WERI-Rb-1 (cell line): ENCODE data around the gene FNDC5.
"Not testable (repeated sequence)": the region's sequence is repeated elsewhere in the genome, so short reads cannot be mapped to it uniquely, and the experiment has no call there.

Experiments used
- DNase-seq: peaks from one replicate; pipeline ENCODE4 v3.0.0-alpha.2; 2020
- H3K27ac ChIP-seq: fragments of 250-450 bp; sonication (Bioruptor Pico); 2 replicates; pipeline ENCODE4 v1.5.1; 2020; ENCODE audit warnings: mild to moderate bottlenecking, moderate library complexity
- H3K27me3 ChIP-seq: fragments of 250-450 bp; sonication (Bioruptor Pico); 2 replicates; pipeline ENCODE4 v1.5.1; 2021; ENCODE audit warnings: mild to moderate bottlenecking, low read depth, moderate library complexity; ENCODE audit not compliant: insufficient read depth, severe bottlenecking
- H3K36me3 ChIP-seq: fragments of 250-450 bp; sonication (Bioruptor Pico); 2 replicates; pipeline ENCODE4 v1.5.1; 2020; ENCODE audit warnings: mild to moderate bottlenecking, moderate library complexity
- H3K4me3 ChIP-seq: 2 replicates; pipeline ENCODE4 v1.5.1; 2011; ENCODE audit warnings: low read depth, mild to moderate bottlenecking, control low read depth, low read length
- H3K9me3 ChIP-seq: fragments of 250-450 bp; sonication (Bioruptor Pico); 2 replicates; pipeline ENCODE4 v1.5.1; 2021; ENCODE audit warnings: mild to moderate bottlenecking, moderate library complexity; ENCODE audit not compliant: severe bottlenecking
- TF ChIP-seq, protein P1 (sequence below): IDR thresholded peaks from 2 replicates; pipeline ENCODE4 v1.5.1; 2011; ENCODE audit warnings: low read depth, mild to moderate bottlenecking, control low read depth, inconsistent platforms, low read length

Gene FNDC5

GRCh38 chr1:32910319-32910718 lies 39.6 kb upstream of the FNDC5 start:
- Histone ChIP-seq H3K9me3 (peaks cover 4% of the 10 kb centered on the region), H3K36me3 (no peaks in the 10 kb centered on the region), H3K27me3 (no peaks in the 10 kb centered on the region), H3K4me3 (no peak overlapping the region), H3K27ac (no peak overlapping the region)
- DNase-seq: no peak
- TF ChIP-seq, protein P1, sequence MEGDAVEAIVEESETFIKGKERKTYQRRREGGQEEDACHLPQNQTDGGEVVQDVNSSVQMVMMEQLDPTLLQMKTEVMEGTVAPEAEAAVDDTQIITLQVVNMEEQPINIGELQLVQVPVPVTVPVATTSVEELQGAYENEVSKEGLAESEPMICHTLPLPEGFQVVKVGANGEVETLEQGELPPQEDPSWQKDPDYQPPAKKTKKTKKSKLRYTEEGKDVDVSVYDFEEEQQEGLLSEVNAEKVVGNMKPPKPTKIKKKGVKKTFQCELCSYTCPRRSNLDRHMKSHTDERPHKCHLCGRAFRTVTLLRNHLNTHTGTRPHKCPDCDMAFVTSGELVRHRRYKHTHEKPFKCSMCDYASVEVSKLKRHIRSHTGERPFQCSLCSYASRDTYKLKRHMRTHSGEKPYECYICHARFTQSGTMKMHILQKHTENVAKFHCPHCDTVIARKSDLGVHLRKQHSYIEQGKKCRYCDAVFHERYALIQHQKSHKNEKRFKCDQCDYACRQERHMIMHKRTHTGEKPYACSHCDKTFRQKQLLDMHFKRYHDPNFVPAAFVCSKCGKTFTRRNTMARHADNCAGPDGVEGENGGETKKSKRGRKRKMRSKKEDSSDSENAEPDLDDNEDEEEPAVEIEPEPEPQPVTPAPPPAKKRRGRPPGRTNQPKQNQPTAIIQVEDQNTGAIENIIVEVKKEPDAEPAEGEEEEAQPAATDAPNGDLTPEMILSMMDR: no peak

GRCh38 chr1:32907435-32907834 lies 36.7 kb upstream of the FNDC5 start:
- Histone ChIP-seq H3K27me3 (no peaks in the 10 kb centered on the region), H3K27ac (no peak overlapping the region), H3K9me3 (no peaks in the 10 kb centered on the region), H3K4me3 (no peak overlapping the region), H3K36me3 (no peaks in the 10 kb centered on the region)
- no peak for DNase-seq
- TF ChIP-seq, protein P1: no peak

DNA sequence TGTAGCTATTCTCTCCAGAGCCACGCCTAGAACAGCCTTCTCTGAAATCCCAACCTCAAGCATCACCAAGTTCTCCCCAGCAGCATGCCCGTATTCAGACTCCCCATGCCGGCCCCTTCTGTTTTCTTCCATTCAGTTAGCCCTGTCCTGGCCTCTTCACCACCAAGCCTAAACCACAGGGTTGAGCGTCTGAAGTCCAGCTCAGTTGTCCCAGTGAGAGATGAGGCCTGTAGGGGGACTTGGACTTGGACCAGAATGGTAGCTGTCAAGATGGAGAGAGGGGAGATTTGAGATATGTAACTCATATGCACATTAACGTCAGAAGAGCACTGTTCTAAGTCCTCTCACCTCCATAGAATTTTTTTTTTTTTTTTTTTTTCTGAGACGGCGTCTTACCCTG lies 35.9 kb upstream of the FNDC5 start:
- H3K4me3 ChIP-seq: no peak overlapping the region
- no peaks in the 10 kb centered on the region for H3K9me3 ChIP-seq
- H3K36me3 ChIP-seq: no peaks in the 10 kb centered on the region
- TF ChIP-seq, protein P1: no peak
- DNase-seq: no peak
- H3K27me3 ChIP-seq: no peaks in the 10 kb centered on the region
- no peak overlapping the region for H3K27ac ChIP-seq

- H3K4me3 ChIP-seq, DNase-seq, H3K27ac ChIP-seq: not testable (repeated sequence)
Observed at GRCh38 chr1:32905588-32905987, 34.9 kb upstream of the FNDC5 start.

DNA sequence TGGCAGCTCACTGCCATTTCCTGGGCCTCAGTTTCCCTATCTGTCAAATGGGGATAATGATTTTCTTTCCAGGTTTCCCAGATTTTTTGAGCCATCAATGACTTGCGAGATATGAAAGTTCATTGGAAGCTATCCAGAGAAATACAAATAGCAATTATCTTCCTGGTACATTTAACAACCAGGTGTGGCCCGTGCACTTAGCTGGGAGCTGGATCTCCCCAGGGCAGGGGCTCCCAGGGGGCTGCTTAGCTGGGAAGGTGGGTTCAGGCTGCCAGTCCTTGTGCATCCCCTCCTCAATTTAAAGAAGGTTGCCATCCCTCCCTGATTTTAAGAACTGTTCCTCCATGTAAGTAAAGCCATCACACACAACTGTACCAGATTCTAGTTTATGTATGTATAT lies 34.1 kb upstream of the FNDC5 start:
- no peak overlapping the region for H3K4me3 ChIP-seq
- H3K36me3 ChIP-seq: no peaks in the 10 kb centered on the region
- no peaks in the 10 kb centered on the region for H3K27me3 ChIP-seq
- no peak overlapping the region for H3K27ac ChIP-seq
- H3K9me3 ChIP-seq: no peaks in the 10 kb centered on the region
- TF ChIP-seq, protein P1: no peak
- no peak for DNase-seq

More at GRCh38 chr1:32905588-32905987, 34.9 kb upstream of the FNDC5 start:
- H3K9me3 ChIP-seq, H3K36me3 ChIP-seq, H3K27me3 ChIP-seq: not testable (repeated sequence)

DNA sequence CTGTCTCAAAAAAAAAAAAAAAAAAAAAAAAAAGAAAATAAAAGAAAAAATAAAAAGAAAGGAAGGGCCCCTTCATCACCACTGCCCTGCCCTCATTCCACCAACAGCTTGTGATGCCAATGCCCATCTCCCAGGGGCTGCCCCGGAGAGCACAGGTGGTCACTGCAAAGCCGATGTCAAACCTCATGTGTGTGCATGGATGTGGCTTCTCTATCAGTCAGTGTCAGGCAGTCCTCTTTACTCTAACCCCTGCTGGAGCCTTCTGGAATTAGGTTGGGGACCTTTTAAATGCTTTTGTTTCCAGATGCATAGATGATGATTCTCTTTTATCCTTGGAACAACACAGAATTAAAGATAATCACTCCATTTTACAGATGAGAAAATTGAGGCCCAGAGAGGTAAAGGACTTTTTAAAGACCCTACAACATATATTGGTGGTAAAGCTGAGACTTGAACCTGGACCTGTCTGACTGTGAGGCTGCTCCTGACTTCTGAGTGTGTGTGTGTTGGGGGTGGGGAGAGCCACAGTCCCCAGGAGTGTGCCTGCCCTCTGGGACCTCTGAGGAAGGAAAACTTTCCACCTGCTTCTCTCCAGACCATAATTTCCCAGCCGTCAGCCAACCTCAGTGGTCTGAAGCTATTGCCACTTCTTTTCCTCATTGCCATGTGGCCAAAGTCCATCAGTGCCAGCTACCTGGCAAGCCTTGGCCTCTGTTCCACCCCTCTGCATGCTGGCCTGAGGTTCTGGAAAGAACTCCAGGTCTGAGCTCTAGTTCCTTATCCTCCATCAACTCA lies 33.5 kb upstream of the FNDC5 start:
- DNase-seq: no peak
- H3K27me3 ChIP-seq: no peaks in the 10 kb centered on the region
- no peaks in the 10 kb centered on the region for H3K9me3 ChIP-seq
- H3K4me3 ChIP-seq: no peak overlapping the region
- H3K27ac ChIP-seq: no peak overlapping the region
- TF ChIP-seq, protein P1: no peak
- no peaks in the 10 kb centered on the region for H3K36me3 ChIP-seq
